Thymus (tissue), 11 donors: ENCODE results near the gene MGAT5B. TPM values are rescaled to one million over a fixed set of nuclear protein-coding genes. Genes with fewer than 3 reads are reported as not detected.

Source experiments
- DNase-seq, 9 donors: peaks; one replicate each; pipeline ENCODE4 v3.0.0-alpha.2; 2013; ENCODE audit warnings: low spot score in 9 of 9, low read depth in 6 of 9, missing footprints in 1 of 9
- H3K27ac ChIP-seq, 2 donors: one replicate each; pipeline ENCODE4 v1.5.1; 2013; ENCODE audit warnings: control low read depth in 1 of 2, low read depth in 1 of 2, low read length in 1 of 2, mild to moderate bottlenecking in 1 of 2, moderate library complexity in 1 of 2
- H3K27me3 ChIP-seq, 2 donors: one replicate each; pipeline ENCODE4 v1.5.1; 2013; ENCODE audit warnings: low read length in 1 of 2; ENCODE audit not compliant: control insufficient read depth in 2 of 2, insufficient read depth in 1 of 2
- H3K36me3 ChIP-seq, 2 donors: one replicate each; pipeline ENCODE4 v1.5.1; 2013; ENCODE audit warnings: low read length in 1 of 2, mild to moderate bottlenecking in 1 of 2, moderate library complexity in 1 of 2; ENCODE audit not compliant: control insufficient read depth in 2 of 2, insufficient read depth in 2 of 2
- H3K4me1 ChIP-seq, 2 donors: one replicate each; pipeline ENCODE4 v1.5.1; 2013; ENCODE audit warnings: low read length in 2 of 2; ENCODE audit not compliant: control insufficient read depth in 2 of 2, insufficient read depth in 2 of 2
- H3K4me3 ChIP-seq, 2 donors: one replicate each; pipeline ENCODE4 v1.5.1; 2013; ENCODE audit warnings: low read length in 2 of 2, control low read depth in 1 of 2, mild to moderate bottlenecking in 1 of 2
- H3K9me3 ChIP-seq, 2 donors: one replicate each; pipeline ENCODE4 v1.5.1; 2013; ENCODE audit warnings: low read length in 1 of 2, mild to moderate bottlenecking in 1 of 2; ENCODE audit not compliant: control insufficient read depth in 2 of 2, insufficient read depth in 1 of 2
- WGBS: extraction: QIAGEN DNeasy Blood & Tissue Kit; methylation state at CpG from one replicate; pipeline ENCODE4 v1.1.7; 2013; 5-methylcytosine and 5-hydroxymethylcytosine counted together
- polyA plus RNA-seq: library from polyadenylated mRNA; stranded (reverse); fragments of 200-250 nt; gene quantifications from one replicate; pipeline ENCODE4 v1.2.3, GENCODE V29; 2013
- total RNA-seq: library from RNA; stranded (reverse); fragments of 120-200 nt; gene quantifications from one replicate; pipeline ENCODE4 v1.2.4, GENCODE V29; 2013
- donor health status: healthy.

The MGAT5B gene
- total and polyA plus RNA-seq, 2 donors: 0.09 to 1.0 TPM

DNA sequence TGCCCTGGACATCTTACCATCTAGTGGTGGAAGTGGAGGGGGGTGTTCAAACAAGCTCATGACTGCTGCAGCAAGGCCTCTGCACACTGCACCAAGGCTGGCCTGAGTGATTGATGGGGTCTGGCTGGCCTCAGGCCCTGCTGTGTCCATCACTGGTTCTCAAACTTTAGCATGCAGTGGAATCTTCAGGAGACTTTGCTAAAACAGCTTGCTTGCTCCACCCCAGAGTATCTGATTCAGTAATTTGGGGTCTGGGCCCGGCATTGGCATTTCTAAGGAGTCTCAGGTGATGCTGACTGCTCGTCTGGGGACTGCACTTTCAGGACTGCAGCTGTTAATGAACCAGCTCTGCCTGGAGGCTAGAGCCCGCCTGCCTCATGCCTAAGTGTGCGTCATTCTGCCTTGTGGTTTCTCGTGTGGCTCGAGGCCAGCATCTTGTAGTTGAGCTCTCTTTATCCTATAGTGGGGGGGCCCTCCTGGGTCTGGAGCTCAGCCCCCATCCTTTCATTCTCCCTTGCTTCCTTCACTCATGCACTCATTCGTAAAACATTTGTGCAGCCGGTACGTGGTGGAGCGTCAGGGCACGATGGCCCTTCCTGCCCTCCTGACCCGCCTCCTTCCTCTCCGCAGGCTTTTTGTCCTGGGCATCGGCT, 4.1 kb downstream of the MGAT5B start:
- Histone ChIP-seq H3K27me3 (peaks cover 34 to 69% of the 10 kb centered on the region in 2 donors), H3K4me3 (no peak overlapping the region), H3K9me3 (peaks cover 0 to 7% of the 10 kb centered on the region in 2 donors), H3K36me3 (no peaks in the 10 kb centered on the region), H3K4me1 (peaks cover 7 to 11% of the 10 kb centered on the region in 2 donors), H3K27ac (no peak overlapping the region)
- WGBS: 46% methylated on average over 14 of the region's 14 CpGs
- no peak for DNase-seq

DNA sequence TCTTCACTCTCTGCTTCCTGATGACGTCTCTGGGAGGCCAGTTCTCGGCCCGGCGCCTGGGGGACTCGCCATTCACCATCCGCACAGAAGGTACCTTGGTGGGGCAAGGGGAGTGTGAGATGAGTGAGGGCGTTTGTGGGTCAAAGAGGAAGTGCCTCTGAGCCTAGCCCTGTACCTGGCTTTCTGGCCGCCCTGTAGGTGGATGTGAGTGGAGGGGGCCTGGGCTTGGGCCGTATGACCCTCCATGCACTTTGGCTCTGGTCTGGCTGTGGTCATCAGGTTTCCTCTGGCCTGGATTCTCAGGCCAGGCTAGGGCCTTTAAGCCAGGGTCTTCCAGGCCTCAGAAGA, 4.6 kb downstream of the MGAT5B start:
- H3K36me3 ChIP-seq: no peaks in the 10 kb centered on the region
- peaks cover 6 to 7% of the 10 kb centered on the region in 2 donors for H3K4me1 ChIP-seq
- no peak overlapping the region for H3K4me3 ChIP-seq
- H3K27me3 ChIP-seq: peaks cover 34 to 66% of the 10 kb centered on the region in 2 donors
- peaks cover 0 to 7% of the 10 kb centered on the region in 2 donors for H3K9me3 ChIP-seq
- DNase-seq: no peak
- H3K27ac ChIP-seq: no peak overlapping the region
- 81% methylated on average over 9 of the region's 9 CpGs for WGBS

DNA sequence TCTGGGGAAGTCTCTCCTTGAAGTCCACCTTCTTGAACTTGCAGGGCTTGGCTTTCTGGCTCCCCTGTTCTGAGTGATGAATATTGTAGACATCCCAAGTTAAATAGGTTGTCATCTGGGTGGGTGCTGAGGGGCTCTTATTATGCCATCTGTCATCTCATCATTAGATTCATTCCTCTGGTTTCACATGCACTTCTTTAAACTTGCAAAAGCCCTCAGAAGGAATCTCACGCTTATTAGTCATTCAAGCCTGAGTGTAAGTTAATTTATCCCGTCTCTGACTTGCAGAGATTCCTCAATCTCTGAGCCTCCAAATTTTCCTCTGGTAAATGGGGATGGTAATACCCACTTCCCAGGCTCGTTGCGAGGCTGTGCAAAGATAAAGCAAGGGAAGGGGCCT, 5.7 kb downstream of the MGAT5B start:
- Histone ChIP-seq H3K27me3 (peaks cover 28 to 70% of the 10 kb centered on the region in 2 donors), H3K4me1 (peaks cover 2 to 7% of the 10 kb centered on the region in 2 donors), H3K9me3 (peaks cover 0 to 7% of the 10 kb centered on the region in 2 donors), H3K27ac (no peak overlapping the region), H3K4me3 (no peak overlapping the region), H3K36me3 (no peaks in the 10 kb centered on the region)
- DNase-seq: no peak
- WGBS: 94% methylated on average over 4 of the region's 4 CpGs

- Histone ChIP-seq H3K27me3 (peaks cover 0 to 67% of the 10 kb centered on the region in 2 donors), H3K4me3 (no peak overlapping the region)
These were observed 9.2 kb downstream of the MGAT5B start for GRCh38 chr17:76877437-76877836.

DNA sequence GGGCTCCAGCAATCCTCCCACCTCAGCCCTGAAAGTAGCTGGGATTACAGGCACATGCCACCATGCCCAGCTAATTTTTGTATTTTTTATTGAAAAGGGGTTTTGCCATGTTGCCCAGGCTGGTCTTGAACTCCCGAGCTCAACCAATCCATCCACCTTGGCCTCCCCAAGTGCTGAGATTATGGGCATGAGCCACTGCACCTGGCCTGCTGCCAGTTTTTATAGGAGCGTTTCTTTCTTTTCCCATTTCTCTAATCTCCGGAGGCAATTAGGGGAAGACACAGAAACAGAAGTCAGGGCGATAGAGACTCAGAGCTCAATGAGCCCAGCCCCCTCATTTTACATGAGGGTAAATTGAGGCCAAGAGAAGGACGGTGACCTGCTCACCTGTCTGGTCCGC, 10.4 kb downstream of the MGAT5B start:
- H3K4me1 ChIP-seq: no peaks in the 10 kb centered on the region
- H3K27me3 ChIP-seq: peaks cover 0 to 56% of the 10 kb centered on the region in 2 donors
- H3K36me3 ChIP-seq: no peaks in the 10 kb centered on the region
- no peak for DNase-seq
- no peak overlapping the region for H3K4me3 ChIP-seq
- no peak overlapping the region for H3K27ac ChIP-seq
- H3K9me3 ChIP-seq: peaks cover 0 to 3% of the 10 kb centered on the region in 2 donors
- 94% methylated on average over 6 of the region's 6 CpGs for WGBS

More at GRCh38 chr17:76877437-76877836, 9.2 kb downstream of the MGAT5B start:
- Histone ChIP-seq H3K36me3 (no peaks in the 10 kb centered on the region), H3K27ac (no peak overlapping the region), H3K9me3 (peaks cover 0 to 3% of the 10 kb centered on the region in 2 donors), H3K4me1 (no peaks in the 10 kb centered on the region)
- 92% methylated on average over 9 of the region's 9 CpGs for WGBS
- no peak for DNase-seq

GRCh38 chr17:76879254-76879653, 11.1 kb downstream of the MGAT5B start:
- peaks cover 0 to 3% of the 10 kb centered on the region in 2 donors for H3K9me3 ChIP-seq
- no peaks in the 10 kb centered on the region for H3K4me1 ChIP-seq
- H3K4me3 ChIP-seq: no peak overlapping the region
- no peak overlapping the region for H3K27ac ChIP-seq
- H3K36me3 ChIP-seq: no peaks in the 10 kb centered on the region
- peaks cover 0 to 55% of the 10 kb centered on the region in 2 donors for H3K27me3 ChIP-seq
- DNase-seq: no peak
- 90% methylated on average over 14 of the region's 14 CpGs for WGBS

DNA sequence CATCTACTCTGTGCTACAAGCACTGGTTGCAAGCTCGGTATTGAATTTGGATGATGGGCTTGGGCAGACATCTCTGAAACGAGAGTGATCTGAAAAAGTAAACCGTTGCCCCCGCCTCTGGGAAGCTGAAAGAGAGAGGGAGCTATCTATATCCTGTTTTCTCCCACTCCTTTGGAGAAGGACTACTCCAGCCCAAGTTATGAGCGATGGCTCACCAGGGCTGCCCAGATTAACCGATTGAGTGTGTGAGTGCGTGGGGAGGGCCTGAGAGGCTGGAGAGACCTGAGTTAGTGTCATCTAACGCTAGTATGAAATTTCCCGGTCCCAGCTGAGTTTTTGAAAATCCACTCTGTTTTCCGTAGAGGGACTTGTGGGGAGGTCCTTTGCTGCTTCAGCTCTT, 11.5 kb downstream of the MGAT5B start:
- Histone ChIP-seq H3K4me1 (no peaks in the 10 kb centered on the region), H3K36me3 (no peaks in the 10 kb centered on the region), H3K27ac (no peak overlapping the region), H3K27me3 (peaks cover 0 to 55% of the 10 kb centered on the region in 2 donors), H3K4me3 (no peak overlapping the region), H3K9me3 (peaks cover 0 to under 1% of the 10 kb centered on the region in 2 donors)
- DNase-seq: no peak
- WGBS: 80% methylated on average over 10 of the region's 10 CpGs

- WGBS: 69% methylated on average over 10 of the region's 10 CpGs
- Histone ChIP-seq H3K9me3 (no peaks in the 10 kb centered on the region), H3K4me3 (no peak overlapping the region), H3K4me1 (peaks cover 0 to 1% of the 10 kb centered on the region in 2 donors), H3K36me3 (no peaks in the 10 kb centered on the region), H3K27ac (no peak overlapping the region), H3K27me3 (peaks cover 0 to 57% of the 10 kb centered on the region in 2 donors)
- DNase-seq: no peak
These were observed 12.1 kb downstream of the MGAT5B start for GRCh38 chr17:76880268-76880667.

- Histone ChIP-seq H3K4me1 (peaks cover 0 to 5% of the 10 kb centered on the region in 2 donors), H3K4me3 (no peak overlapping the region), H3K36me3 (no peaks in the 10 kb centered on the region), H3K27ac (no peak overlapping the region), H3K27me3 (peaks cover 0 to 60% of the 10 kb centered on the region in 2 donors), H3K9me3 (no peaks in the 10 kb centered on the region)
- no peak for DNase-seq
- WGBS: 94% methylated on average over 12 of the region's 12 CpGs
These were observed 12.8 kb downstream of the MGAT5B start for GRCh38 chr17:76880971-76881370.
